Measurements from ENCODE around the gene MCC.

DNA sequence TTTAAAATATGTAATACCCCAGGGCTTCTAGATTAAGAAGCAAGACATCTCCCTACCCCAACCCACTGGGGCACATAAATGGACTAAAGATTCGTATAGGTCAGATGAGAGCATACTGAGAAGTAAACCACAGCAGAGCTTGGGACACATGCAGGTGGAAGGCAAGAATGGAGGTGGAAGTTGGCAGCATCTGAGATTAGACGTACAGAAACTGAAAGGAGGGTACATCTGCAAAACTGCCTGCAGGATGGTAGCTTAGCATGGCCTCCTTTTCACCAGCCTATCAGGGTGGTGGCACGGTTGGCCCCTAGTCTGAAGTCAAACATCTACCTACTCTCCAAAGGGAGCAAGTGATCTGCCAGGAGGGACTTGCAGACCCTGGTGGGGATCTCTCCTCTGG lies 235.2 kb downstream of the MCC start:
- no peak for TF ChIP-seq CTCF (IDR thresholded peaks at IDR 0.05)
- no peak for TF ChIP-seq EZH2 (IDR thresholded peaks at IDR 0.05; ENCODE audit: borderline replicate concordance, insufficient read depth, low read depth, low read length, poor library complexity, severe bottlenecking)

All from B cell (primary cell).